Neural crest cell (in vitro differentiated cells): ENCODE measurements around the gene TSC22D1. TPM values are rescaled to one million over a fixed set of nuclear protein-coding genes. Genes with fewer than 3 reads are reported as not detected.
A peak's percentile ranks its signal among the peaks of the same experiment; 100 is the strongest.

Experiments
- DNase-seq: peaks from one replicate; pipeline ENCODE4 v3.0.0; 2021; ENCODE audit warnings: low read depth, mixed read lengths, low spot score
- H3K27ac Mint-ChIP-seq: one replicate; pipeline ENCODE4 v1.8.0; 2021; ENCODE audit warnings: mild to moderate bottlenecking, mixed read lengths; ENCODE audit not compliant: unreplicated experiment
- H3K27me3 Mint-ChIP-seq: 2 replicates; pipeline ENCODE4 v1.8.0; 2021; ENCODE audit warnings: low read depth, mild to moderate bottlenecking, mixed read lengths
- H3K36me3 Mint-ChIP-seq: 2 replicates; pipeline ENCODE4 v1.8.0; 2021; ENCODE audit warnings: low read depth, mild to moderate bottlenecking, mixed read lengths
- H3K4me1 Mint-ChIP-seq: 2 replicates; pipeline ENCODE4 v1.8.0; 2021; ENCODE audit warnings: mixed read lengths
- H3K4me3 Mint-ChIP-seq: one replicate; pipeline ENCODE4 v1.8.0; 2021; ENCODE audit warnings: mild to moderate bottlenecking, mixed read lengths
- H3K9me3 Mint-ChIP-seq: 2 replicates; pipeline ENCODE4 v1.8.0; 2021; ENCODE audit warnings: mixed read lengths
- CTCF ChIP-seq: fragments of 200-600 bp; sonication (generic); conservative IDR thresholded peaks from 2 replicates; pipeline ENCODE4 v1.5.0; 2021; ENCODE audit warnings: antibody characterized with exemption, mild to moderate bottlenecking
- total RNA-seq: library from RNA; stranded (reverse); gene quantifications from 2 replicates; pipeline ENCODE4 v1.2.1, GENCODE V29; 2021

The TSC22D1 gene
- total RNA-seq, 1 donor from 2014 or later, result 119 TPM

DNA sequence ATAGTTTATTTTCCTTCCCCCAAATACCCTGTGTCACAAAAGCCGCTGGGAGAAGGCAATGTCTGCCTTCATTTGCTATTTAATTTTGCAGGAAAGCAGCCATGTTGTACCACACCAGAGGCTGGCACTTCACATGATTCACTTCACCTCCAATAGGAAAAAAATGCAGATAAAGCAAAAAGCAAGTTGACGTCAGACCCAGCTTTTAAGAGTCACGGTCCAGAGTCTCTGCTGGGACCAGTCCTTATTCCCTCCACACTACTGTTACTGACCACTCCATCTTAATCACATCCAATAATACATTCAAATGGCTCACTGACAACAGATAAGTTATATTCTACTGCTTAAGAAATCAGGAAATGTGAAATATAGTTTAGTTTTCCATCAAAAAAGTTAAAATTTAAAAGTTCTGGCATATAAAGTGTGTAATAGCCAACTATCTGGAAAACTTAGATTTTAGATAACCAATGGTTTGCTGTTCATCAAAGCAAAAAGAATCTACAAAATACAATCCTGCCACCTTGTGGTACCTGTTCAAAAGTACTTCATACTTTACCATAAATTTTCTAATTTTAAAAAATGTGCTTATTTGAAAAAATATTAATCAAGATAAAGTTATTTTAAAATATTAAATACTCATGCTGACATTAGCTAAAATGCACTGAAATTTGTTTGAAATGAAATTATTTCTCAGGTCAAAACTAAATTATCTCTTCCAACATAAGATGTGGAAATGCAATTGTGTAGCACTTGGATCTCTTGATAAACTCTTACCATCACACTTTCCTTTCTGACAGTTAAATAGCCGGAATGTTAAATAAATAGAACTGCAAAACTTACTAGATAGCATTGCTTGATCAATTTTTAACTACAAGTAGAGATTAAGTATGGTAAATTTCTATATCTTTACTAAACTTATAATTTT lies 105.2 kb downstream of the TSC22D1 start:
- no peak overlapping the region for H3K4me3 Mint-ChIP-seq
- no peak overlapping the region for H3K27ac Mint-ChIP-seq
- peaks cover 8% of the 10 kb centered on the region for H3K4me1 Mint-ChIP-seq

GRCh38 chr13:44468874-44469273 lies 107.3 kb downstream of the TSC22D1 start:
- no peak overlapping the region for H3K4me3 Mint-ChIP-seq
- H3K36me3 Mint-ChIP-seq, result no peaks in the 10 kb centered on the region
- DNase-seq, result no peak
- H3K4me1 Mint-ChIP-seq, result no peaks in the 10 kb centered on the region
- no peaks in the 10 kb centered on the region for H3K9me3 Mint-ChIP-seq
- TF ChIP-seq CTCF, result no peak
- no peak overlapping the region for H3K27ac Mint-ChIP-seq
- no peaks in the 10 kb centered on the region for H3K27me3 Mint-ChIP-seq

More for the DNA sequence above, 105.2 kb downstream of the TSC22D1 start:
- Mint-ChIP-seq H3K9me3 (no peaks in the 10 kb centered on the region), H3K27me3 (no peaks in the 10 kb centered on the region), H3K36me3 (no peaks in the 10 kb centered on the region)
- peak; percentile 78 for TF ChIP-seq CTCF
- no peak for DNase-seq

GRCh38 chr13:44465318-44465717 lies 110.8 kb downstream of the TSC22D1 start:
- TF ChIP-seq CTCF, result no peak
- DNase-seq, result no peak
- Mint-ChIP-seq H3K36me3 (peaks cover 3% of the 10 kb centered on the region), H3K9me3 (no peaks in the 10 kb centered on the region), H3K4me3 (no peak overlapping the region), H3K4me1 (no peaks in the 10 kb centered on the region), H3K27ac (no peak overlapping the region), H3K27me3 (no peaks in the 10 kb centered on the region)

GRCh38 chr13:44464471-44464870 lies 111.7 kb downstream of the TSC22D1 start:
- H3K4me1 Mint-ChIP-seq, result no peaks in the 10 kb centered on the region
- H3K9me3 Mint-ChIP-seq, result no peaks in the 10 kb centered on the region
- H3K4me3 Mint-ChIP-seq, result no peak overlapping the region
- no peak for TF ChIP-seq CTCF
- H3K36me3 Mint-ChIP-seq, result peaks cover 3% of the 10 kb centered on the region
- no peak for DNase-seq
- H3K27me3 Mint-ChIP-seq, result no peaks in the 10 kb centered on the region
- H3K27ac Mint-ChIP-seq, result no peak overlapping the region

DNA sequence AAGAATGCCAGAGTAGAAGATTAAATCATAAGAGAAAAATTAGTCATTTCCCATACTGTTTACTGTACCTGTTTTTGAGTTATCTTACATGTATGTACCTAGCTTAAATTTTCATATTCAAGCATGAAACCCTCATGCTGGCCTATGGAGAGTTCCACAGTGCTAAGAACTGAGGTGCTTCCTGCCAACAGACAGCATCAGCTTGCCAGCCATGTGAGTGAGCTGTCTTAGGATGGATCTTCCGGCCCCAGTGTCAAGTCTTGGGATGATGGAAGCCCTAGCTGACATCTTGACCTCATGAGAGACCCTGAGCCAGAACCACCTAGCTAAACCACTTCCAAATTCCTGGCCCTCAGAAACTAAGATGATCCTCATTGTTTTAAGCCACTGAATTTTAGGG lies 112.4 kb downstream of the TSC22D1 start:
- H3K27ac Mint-ChIP-seq, result no peak overlapping the region

More for the DNA sequence above, 112.4 kb downstream of the TSC22D1 start:
- peaks cover 3% of the 10 kb centered on the region for H3K36me3 Mint-ChIP-seq
- no peak for DNase-seq
- no peaks in the 10 kb centered on the region for H3K9me3 Mint-ChIP-seq
- no peaks in the 10 kb centered on the region for H3K4me1 Mint-ChIP-seq
- TF ChIP-seq CTCF, result no peak
- H3K27me3 Mint-ChIP-seq, result no peaks in the 10 kb centered on the region
- H3K4me3 Mint-ChIP-seq, result no peak overlapping the region
